Hepatic stellate cell (primary cell): ENCODE data around the gene KIAA1671.
A peak's percentile ranks its signal among the peaks of the same experiment; 100 is the strongest.

Source experiments
- DNase-seq: peaks from one replicate; pipeline ENCODE4 v3.0.0; 2011; ENCODE audit warnings: low spot score

Gene KIAA1671

DNA sequence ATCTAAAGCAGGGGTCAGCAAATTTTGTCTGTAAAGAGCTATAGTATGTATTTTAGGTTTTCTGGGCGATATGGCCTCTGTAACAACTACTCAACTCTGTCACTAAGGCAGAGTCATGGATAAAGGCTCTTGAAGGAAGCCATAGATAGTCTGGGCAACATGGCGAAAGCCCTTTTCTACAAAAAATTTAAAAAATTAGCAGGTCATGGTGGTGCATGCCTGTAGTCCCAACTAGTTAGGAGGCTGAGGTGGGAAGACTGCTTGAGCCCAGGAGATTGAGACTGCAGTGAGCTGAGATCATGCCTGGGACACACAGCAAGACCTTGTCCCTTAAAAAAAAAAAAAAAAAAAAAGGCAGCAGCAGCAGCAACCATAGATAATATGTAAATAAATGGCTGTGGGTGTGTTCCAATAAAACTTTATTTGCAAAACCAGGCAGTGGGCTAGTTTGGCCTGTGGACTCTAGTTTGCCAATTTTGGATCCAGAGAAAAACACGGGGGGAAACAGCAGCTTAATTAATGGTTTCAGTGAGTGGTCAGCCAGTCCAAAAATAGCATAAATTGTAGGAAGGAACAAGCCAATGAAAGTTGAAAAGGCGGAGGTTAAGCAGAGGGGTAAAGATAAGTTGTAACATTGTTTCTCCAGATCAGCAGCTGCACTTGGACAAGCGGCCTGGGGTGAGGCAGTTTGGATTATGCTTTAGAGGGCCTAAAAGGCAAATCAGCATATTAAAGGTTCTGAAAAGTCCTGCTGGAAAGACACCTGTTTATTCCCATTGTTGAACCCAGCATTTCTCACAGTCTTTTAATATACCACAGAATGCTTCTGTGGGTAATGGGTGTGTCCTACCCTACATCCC lies 62.6 kb downstream of the KIAA1671 start:
- no peak for DNase-seq

DNA sequence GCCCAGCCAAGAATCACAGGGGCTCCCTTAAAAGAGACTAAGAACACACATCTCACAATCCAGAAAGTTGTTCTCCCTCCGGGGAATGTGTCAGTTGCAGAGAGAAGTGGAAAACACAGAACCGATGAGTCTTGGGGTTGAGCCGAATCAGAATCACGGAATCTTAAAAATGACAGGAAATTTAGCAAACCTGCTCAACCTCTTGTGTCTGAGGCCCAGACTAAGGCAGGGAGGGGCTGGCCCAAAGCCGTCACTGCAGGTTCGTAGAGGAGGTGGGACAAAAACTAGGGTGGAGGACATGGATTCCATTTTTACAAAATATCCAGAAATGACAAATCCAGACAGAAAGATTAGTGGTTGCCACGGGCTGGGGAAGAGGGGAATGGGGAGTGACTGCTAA lies 63.8 kb downstream of the KIAA1671 start:
- DNase-seq = no peak

DNA sequence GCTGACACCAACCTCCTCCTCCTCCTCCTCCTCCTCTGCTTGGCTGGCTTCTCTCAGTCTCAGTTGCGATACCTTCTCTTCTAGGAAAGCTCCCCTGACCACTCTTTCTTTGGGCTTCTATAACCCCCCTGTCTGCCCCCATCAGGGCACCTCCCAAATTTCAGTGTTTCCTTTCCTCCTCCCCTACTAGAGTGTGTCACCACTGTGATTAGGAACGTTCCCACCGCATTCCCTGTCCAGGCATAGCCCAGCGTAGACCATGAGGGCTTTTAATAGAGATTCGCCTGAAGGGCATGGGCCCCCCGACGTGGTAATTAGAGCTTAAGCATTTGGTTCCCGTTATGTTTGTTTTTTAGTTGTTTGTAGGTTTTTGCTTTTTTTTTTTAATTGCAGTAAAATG lies 65.5 kb downstream of the KIAA1671 start:
- DNase-seq = no peak

DNA sequence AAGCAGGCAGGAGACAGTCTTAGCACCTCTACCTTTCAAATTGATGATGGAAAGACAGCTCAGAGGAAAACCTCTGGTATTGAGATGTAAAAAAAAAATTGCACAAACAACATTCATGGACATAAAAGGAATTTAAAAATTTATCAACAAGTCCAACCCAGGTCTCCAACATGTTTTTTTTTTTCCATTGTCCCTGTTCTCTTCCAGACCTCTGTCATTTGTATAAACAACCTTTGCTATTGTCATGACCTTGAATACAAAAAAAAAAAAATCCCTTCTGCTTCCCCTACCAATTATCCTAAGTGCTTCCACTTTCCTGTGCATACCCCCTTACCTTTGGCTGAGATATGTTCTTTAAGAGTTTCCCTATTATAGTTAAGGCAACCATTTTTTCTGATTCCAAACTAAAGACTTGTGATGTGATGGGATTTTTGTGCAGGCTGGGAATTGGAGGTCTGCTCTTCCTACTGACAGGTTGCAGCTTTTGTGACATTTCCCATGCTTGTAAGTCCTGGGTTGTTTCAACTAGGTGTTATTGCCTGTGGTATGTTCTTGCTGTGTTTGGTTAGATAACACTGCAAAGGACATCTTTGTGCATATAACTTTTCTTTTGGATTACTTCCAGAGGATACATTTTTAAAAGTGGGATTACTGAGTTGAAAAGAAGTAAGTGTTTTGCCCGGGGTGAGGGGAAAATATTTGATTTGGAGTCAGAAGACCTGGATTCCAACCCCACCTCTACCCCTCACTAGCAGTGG lies 67.1 kb downstream of the KIAA1671 start:
- DNase-seq = no peak

DNA sequence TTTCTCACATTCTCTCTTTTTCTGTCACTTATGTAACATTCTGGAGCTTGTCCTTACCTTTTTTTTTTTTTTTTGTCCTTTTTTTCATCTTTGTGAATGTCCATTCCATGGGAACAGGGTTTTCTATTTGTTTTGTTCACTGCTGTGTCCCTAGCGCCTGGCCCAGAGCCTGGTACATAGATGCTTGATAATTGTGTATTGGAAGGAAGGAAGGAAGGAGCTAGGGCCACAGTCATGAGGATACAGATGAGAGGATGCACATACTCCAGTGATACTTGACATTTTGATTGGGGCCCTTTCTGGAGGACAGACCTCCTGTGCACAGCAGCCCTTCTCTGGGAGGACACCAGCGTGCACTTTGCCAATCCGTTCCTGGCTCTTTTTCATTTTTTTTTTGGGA lies 68.9 kb downstream of the KIAA1671 start:
- DNase-seq = no peak

DNA sequence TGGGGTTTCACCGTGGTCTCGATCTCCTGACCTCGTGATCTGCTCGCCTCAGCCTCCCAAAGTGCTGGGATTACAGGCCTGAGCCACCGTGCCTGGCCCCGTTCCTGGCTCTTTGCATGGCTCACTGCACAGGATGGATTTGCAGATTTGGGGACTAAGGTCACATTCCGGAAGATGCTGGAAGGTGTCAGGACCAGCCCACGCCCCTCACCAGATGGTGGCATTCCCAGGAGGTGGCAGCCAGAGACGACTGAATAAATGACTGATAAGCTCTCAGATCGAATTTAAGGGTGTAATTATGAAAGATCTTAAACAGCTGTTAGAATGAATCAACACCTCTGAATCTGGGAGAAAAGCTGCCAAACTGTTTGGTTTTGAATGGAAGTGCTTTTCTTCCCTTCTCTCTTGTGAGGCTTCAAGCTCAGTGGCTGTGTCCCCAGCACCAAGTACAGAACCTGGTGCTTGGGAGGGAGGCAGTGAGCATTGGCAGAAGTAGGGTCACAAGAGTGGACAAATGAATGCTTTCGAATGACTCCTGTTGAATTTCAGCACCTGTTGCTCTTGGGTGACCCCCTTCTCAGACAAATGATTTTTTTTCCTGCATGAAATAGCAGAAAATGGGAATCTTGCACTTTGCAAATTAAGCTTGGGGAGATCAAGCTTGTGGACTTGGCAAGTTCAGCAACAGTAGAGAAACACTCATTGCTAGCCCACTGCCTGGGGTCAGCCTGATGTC lies 69.6 kb downstream of the KIAA1671 start:
- no peak for DNase-seq

DNA sequence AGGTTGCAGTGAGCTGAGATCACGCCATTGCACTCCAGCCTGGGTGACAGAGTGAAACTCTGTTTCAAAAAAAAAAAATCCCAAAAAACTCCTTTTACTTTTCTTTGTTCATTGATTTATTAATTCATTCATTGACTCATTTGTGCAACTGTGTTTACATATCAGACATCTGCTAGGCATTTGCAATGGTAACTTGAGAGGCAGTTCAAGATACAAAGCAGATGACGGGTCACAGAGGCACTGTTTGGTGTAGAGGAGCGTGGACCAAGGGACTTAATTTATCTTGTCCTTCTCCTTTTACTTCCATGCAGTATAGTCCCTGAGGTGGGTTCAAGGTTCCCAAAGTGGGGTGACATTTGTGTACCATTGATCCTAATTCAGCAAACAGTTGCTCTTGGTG lies 71.4 kb downstream of the KIAA1671 start:
- no peak for DNase-seq

DNA sequence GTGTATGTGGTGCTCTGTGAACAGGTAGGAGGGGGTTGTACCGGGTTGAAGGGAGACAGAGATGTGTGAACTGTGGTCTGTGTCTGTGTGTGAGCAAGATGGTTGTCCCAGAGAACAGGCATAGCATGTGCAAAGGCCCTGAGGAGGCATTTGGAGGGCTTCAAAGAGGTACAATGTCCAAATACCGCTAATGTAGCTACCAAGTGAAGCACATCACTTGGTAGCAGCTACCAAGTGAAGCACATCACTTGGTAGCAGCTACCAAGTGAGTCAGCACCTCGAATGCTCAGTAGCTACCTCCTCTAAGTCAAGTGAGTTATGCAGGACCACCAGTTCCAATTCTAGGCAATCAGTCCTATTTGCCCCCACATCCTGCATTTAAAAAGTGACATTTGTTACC lies 72.4 kb downstream of the KIAA1671 start:
- no peak for DNase-seq

DNA sequence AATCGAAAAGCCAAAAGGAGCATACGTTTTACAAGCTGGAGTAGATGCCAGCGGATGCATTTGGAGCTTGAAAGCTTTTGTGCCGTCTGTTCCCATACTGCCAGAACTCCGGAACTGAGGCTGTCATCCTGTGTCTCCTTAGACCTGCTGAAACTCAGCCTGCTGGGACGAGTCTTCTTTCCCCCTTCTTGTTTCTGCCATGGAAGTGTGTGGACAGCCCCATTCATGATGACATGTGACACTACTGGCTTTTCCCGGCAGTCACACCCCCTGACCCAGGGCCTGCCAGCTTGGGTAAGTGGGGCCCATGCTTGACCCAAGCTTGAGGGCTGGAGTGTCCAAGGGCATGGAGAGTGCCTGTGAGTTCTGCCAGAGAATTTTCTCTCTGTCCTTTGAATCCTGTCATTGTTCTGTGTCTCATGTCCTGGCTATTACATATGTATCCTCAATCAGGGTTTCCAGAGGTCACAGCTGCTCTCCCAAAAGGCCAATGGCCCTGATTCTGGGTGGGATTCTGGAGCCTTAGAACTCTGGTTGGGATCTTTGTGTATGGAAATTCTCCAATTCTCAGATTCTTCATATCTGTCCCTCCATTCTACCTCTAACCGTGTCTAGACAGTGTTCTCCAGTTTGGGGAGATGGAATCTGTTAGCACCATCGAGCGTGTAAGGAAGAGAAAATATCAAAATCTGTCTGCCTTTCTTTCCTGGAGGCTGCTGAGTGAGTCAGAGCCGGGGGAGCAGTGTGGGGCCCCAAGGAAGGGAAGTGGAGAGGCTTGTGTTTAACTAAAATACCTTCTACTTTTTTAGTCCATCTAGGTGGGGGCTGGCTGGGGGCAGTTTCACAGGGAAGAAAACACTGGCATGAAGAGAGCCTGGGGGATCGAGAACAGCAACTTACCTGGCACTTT lies 73.2 kb downstream of the KIAA1671 start:
- peak; percentile 22 for DNase-seq

DNA sequence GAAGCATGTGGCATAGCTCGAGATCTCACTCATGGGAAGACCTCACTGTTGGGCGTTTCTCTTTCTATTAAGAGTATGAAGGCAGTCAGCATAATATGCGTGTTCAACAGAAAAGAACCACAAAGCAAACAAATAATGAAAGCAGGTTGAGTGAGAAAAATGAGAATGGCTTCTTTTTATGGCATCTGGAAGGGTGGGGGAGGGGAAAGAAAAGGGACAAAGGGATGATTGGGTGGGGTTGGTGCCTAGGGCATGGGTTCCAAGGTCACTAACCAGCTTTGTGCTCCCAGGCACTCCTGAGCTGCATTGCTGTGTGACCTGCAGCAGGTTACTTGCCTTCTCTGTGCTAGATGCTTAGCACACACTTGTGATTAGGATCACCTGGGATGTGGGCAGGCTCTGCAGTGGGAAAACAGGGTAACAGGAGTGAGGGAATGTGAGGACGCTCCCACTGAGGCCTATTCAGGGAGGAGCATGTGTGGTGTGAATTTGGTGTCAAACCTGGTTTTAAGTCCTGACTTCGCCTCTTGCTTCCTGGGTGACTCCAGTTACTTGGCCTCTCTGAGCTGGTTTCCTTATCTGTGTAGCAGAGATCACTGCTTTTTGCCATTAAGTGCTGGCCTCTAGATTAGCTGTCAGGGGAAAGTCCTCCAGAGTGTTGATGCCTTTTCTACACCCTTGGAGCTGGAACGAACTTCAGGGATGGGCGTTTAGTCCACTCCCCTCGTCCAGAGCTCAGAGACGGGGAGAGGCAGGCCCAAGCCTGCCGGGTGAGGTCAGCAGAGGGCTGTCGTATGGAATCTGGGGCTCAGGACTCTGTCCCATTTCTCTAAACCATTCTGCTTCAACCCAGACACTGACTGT lies 74.8 kb downstream of the KIAA1671 start:
- no peak for DNase-seq

DNA sequence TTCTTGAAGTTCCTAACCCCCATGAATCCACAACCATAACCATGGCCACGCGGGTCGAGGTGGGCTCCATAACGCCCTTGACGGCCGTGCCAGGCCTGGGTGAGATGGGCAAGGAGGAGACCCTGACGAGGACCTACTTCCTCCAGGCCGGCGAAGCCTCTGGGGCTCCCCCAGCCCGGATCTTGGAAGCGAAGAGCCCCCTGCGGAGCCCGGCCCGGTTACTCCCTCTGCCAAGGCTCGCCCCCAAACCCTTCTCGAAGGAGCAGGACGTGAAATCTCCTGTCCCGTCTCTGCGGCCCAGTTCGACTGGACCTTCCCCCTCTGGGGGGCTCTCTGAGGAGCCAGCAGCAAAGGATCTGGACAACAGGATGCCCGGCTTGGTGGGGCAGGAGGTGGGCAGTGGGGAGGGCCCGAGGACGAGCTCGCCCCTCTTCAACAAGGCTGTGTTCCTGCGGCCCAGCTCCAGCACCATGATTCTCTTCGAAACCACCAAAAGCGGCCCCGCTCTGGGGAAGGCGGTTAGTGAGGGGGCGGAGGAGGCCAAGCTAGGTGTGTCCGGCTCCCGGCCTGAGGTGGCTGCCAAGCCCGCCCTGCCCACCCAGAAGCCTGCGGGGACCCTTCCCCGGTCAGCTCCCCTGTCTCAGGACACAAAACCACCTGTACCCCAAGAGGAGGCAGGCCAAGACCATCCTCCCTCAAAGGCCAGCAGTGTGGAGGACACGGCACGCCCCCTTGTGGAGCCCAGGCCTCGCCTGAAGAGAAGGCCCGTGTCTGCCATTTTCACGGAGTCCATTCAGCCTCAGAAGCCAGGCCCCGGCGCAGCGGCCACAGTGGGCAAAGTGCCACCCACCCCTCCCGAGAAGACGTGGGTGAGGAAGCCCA lies 75.7 kb downstream of the KIAA1671 start:
- peak; percentile 23 for DNase-seq

DNA sequence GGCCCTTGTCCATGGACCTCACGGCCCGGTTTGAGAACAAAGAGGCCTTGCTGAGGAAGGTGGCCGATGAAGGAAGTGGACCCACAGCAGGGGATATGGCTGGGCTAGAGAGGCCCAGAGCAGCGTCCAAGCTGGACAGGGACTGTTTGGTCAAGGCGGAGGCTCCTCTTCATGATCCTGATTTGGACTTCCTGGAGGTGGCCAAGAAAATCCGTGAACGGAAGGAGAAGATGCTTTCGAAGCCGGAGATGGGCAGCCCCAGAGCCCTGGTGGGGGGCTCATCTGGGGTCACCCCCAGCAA lies 76.3 kb downstream of the KIAA1671 start:
- no peak for DNase-seq

DNA sequence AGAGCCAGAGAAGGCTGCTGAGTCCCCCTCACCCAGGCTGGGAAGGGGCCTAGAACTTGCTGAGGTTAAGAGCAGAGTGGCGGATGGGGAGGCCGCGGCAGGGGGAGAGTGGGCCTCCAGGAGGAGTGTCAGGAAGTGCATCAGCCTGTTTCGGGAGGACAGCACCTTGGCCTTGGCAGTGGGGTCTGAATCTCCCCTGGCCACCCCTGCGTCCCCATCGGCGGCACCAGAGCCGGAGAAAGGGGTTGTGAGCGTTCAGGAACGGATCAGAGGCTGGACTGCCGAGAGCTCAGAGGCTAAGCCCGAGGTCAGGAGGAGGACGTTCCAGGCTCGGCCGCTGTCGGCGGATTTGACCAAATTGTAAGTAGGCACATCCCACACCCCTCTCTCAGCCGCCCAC lies 76.7 kb downstream of the KIAA1671 start:
- no peak for DNase-seq

DNA sequence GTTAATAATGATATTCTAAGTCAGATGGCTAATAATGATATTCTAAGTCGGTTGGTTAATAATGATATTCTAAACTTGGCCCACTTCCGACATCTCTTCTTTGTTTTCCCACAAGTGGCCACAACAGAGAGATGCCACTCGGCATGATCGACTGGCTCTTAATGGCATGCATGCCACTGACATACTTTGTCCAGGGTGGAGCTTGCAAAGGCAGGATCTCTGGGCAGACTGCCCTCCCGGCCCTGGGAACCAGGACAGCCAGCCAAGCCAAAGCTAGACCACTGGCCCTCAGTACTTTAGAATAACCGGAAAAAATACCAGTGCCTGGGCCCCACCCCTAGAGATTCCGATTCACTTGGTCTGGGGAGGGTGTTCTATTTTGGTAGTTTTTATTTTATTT lies 78.1 kb downstream of the KIAA1671 start:
- no peak for DNase-seq

DNA sequence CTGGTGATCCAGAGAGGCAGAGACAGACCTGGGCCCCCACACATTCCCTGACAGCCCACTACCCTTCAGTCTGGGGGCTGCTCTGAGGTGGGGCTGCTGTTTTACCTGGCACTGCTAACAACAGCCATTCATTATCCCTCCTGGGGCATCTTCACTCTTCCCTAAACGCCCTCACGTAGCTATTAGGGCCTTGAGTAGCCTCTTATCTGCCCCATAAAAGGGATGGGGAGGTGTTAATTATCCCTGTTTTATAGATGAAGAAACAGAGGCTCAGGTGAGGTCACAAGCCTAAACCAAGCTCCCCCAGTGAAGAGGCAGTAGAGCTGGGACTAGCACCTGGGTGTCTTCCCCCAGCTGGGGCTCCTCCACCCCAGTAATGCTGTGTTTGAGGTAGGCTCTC lies 79.5 kb downstream of the KIAA1671 start:
- no peak for DNase-seq

DNA sequence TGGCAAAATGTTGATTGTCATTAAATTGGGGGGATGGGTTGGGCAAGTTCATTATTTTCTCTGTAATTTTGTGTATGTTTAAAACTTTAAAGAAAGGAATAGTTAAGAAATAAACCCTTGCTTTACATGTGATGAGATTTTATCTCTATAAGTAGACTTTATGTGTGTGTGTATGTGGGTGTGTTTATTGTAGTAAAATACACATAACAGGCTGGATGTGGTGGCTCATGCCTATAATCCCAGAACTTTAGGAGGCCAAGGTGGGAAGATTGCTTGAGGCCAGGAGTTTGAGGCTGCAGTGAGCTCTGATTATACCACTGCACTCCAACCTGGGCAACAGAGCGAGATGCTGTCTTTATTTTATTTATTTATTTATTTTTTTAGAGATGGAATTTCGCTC lies 83.2 kb downstream of the KIAA1671 start:
- DNase-seq = no peak

DNA sequence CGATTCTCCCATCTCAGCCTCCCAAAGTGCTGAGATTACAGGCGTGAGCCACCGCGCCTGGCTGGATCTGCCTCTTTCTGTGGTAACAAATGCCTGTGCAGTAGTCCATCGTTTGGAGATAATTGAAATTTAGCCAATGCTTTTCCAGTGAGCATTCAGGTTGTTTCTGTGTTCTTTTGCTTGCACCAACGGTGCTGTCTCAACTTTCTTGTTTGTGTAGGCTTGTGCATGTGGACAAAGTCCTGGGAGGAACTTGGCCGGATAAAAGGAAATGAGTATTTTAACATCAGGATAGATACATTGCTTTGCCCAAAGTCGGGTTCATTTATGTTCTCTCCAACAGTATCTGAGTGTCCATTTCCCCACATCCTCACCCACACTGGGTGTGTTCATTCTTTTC lies 85.7 kb downstream of the KIAA1671 start:
- DNase-seq = no peak

DNA sequence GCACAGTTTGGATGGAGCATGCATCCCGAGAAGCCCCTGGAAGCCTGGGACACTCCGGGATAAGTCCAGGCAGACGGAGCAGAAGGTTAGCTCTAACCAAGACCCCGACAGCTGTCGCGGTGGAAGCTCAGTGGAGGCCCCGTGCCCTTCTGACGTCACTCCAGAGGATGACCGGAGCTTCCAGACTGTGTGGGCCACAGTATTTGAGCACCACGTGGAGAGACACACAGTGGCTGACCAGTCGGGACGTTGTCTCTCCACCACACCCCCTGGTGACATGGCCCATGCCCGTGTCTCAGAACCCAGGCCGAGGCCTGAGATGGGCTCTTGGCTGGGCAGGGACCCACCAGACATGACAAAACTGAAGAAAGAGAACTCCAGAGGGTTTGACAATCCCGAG lies 86.3 kb downstream of the KIAA1671 start:
- DNase-seq = no peak

DNA sequence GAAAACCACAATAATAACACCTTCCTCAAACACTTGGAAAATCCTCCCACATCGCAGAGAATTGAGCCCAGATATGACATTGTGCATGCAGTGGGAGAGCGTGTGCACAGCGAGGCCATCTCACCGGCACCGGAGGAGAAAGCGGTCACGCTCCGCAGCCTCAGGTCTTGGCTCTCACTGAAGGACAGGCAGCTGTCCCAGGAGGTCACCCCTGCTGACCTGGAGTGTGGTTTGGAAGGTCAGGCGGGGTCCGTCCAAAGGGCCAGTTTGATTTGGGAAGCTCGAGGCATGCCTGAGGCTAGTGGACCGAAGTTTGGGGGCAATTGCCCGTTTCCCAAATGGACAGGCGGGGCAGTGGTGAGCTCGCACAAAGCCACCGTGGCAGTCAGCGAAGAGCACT lies 86.7 kb downstream of the KIAA1671 start:
- no peak for DNase-seq

DNA sequence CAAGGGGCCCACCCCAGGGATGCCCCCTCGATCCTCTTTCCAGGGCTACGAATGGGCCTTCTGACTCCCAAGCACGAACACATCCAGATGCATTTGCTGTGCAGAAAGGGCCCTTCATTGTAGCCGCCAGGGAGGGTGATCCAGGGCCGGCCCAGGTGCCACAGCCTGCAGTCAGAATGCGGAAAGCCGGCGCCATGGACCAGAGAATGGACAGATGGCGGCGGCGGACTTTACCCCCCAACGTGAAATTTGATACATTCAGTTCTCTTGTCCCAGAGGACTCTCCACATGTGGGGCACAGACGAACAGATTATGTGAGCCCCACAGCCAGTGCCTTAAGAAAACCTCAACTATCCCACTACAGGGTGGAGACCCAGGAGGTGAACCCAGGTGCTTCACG lies 87.2 kb downstream of the KIAA1671 start:
- no peak for DNase-seq
